CD4-positive, CD25-positive, alpha-beta regulatory T cell (primary cell): ENCODE results near the gene NUDT6. TPM values are rescaled to one million over a fixed set of nuclear protein-coding genes. Genes with fewer than 3 reads are reported as not detected.
"Not testable (repeated sequence)": the region's sequence is repeated elsewhere in the genome, so short reads cannot be mapped to it uniquely, and the experiment has no call there.

Experiments
- ATAC-seq, 2 donors: fragments of 150-1000 bp; cut with Tn5 transposase; one replicate each; pipeline ENCODE4 v1.10.0; 2021; ENCODE audit warnings: low read depth in 2 of 2, moderate number of reproducible peaks in 2 of 2, moderate library complexity in 1 of 2
- DNase-seq, 3 donors: peaks; one replicate each; pipeline versions ENCODE4 v3.0.0 to v3.0.0-alpha.2; 2012 to 2022; ENCODE audit warnings: mixed read lengths in 1 of 3
- H3K27ac ChIP-seq: one replicate; pipeline ENCODE4 v1.7.0; 2013; ENCODE audit warnings: mild to moderate bottlenecking, low read length; ENCODE audit not compliant: insufficient read depth, poor library complexity, severe bottlenecking
- H3K27me3 ChIP-seq: one replicate; pipeline ENCODE4 v1.7.0; 2013; ENCODE audit warnings: low read length; ENCODE audit not compliant: control insufficient read depth, insufficient read depth
- H3K36me3 ChIP-seq: one replicate; pipeline ENCODE4 v1.7.0; 2013; ENCODE audit warnings: mild to moderate bottlenecking, low read length, moderate library complexity; ENCODE audit not compliant: control insufficient read depth, insufficient read depth
- H3K4me1 ChIP-seq: 2 replicates; pipeline ENCODE4 v1.7.0; 2013; ENCODE audit warnings: mild to moderate bottlenecking, low read length; ENCODE audit not compliant: insufficient read depth, control insufficient read depth, poor library complexity, severe bottlenecking
- H3K4me3 ChIP-seq: one replicate; pipeline ENCODE4 v1.7.0; 2013; ENCODE audit warnings: low read depth, mild to moderate bottlenecking, low read length, moderate library complexity
- H3K9me3 ChIP-seq, 2 experiments: 1 replicate in 1 of 2; 2 replicates in 1 of 2; pipeline ENCODE4 v1.7.0; 2013; ENCODE audit warnings: low read length in 2 of 2, mild to moderate bottlenecking in 1 of 2, moderate library complexity in 1 of 2; ENCODE audit not compliant: control insufficient read depth in 2 of 2
- H3K27ac Mint-ChIP-seq, 3 donors: one replicate each; pipeline ENCODE4 v1.8.0; 2020 to 2022; ENCODE audit warnings: mild to moderate bottlenecking in 3 of 3, mixed read lengths in 3 of 3, moderate library complexity in 2 of 3
- H3K27me3 Mint-ChIP-seq: one replicate; pipeline ENCODE4 v1.8.0; 2022; ENCODE audit warnings: mild to moderate bottlenecking, mixed read lengths
- H3K36me3 Mint-ChIP-seq: one replicate; pipeline ENCODE4 v1.8.0; 2020; ENCODE audit warnings: mixed read lengths
- H3K4me1 Mint-ChIP-seq, 4 donors: one replicate each; pipeline ENCODE4 v1.8.0; 2020 to 2022; ENCODE audit warnings: mixed read lengths in 4 of 4, mild to moderate bottlenecking in 1 of 4
- H3K4me3 Mint-ChIP-seq, 4 donors: one replicate each; pipeline ENCODE4 v1.8.0; 2020 to 2022; ENCODE audit warnings: mild to moderate bottlenecking in 4 of 4, mixed read lengths in 4 of 4, moderate library complexity in 3 of 4
- H3K9me3 Mint-ChIP-seq, 7 donors: one replicate each; pipeline ENCODE4 v1.8.0; 2020 to 2022; ENCODE audit warnings: mixed read lengths in 7 of 7, mild to moderate bottlenecking in 3 of 7, moderate library complexity in 2 of 7
- polyA plus RNA-seq, 4 donors: library from polyadenylated mRNA; unstranded; fragments of 300-500 nt; fragmentation: Illumina TruSeq; gene quantifications; one replicate each; pipeline ENCODE4 v1.2.3, GENCODE V29; 2021
- total RNA-seq: library from RNA; stranded (reverse); gene quantifications from one replicate; pipeline ENCODE4 v1.2.3, GENCODE V29; 2022

Gene NUDT6
- total and polyA plus RNA-seq, 5 donors from 2014 or later, result 1.8 to 4.8 (median 3.1) TPM

DNA sequence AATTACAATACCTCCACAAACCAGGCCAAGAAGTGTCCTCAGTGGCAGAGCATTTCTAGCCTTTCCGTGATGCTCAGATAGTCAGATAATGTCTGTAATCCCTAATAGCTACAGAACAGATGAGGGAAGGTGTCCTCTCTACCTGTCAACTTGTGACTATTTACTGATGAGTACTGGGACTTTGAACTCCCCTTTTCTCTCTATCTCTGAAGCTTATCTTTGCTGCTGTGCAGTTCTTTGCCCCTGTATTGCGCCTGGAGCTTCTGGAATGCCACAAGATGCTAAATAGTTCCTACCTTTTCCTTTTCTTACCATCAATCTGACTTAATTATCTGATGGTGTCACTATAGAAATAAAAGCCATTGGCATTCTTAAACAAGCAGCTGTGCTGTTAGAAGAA, 65.2 kb downstream of the NUDT6 start:
- peaks cover 0 to 4% (median 0%) of the 10 kb centered on the region in 7 donors for H3K9me3 Mint-ChIP-seq
- H3K27ac Mint-ChIP-seq, result no peak overlapping the region
- DNase-seq (no peak), ATAC-seq (no peak)
- no peak overlapping the region for H3K4me3 Mint-ChIP-seq
- H3K4me3 ChIP-seq, result no peak overlapping the region
- H3K4me1 Mint-ChIP-seq, result no peaks in the 10 kb centered on the region
- no peaks in the 10 kb centered on the region for H3K9me3 ChIP-seq
- no peak overlapping the region for H3K27ac ChIP-seq
- peaks cover 21% of the 10 kb centered on the region for H3K27me3 Mint-ChIP-seq
- no peaks in the 10 kb centered on the region for H3K36me3 Mint-ChIP-seq
- no peaks in the 10 kb centered on the region for H3K36me3 ChIP-seq
- H3K27me3 ChIP-seq, result peaks cover 3% of the 10 kb centered on the region
- no peaks in the 10 kb centered on the region for H3K4me1 ChIP-seq

DNA sequence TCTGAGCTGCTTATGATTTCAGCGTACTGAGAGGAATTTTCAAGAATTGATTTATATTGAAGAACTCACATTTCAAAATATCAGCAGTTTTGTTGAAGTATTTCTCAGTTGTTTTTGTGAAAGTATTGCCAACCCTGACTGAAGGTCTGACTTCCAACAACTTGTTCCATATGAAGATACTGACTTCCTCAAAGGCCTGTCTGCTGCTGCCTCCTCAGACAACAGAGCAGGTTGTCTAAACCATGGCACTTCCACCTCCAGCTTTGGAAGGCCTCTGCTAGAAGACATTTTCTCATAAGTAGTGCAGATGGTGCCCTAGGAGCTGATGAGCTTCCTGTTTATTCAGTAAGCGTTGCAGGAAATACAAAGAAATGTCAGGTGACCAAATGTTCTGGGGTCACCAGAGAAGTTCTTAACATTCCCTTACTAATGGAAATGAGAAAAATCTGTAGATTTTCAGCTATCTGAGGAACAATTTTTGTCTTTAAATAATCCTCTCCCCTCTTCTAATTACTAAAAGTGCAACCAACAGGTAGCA, 67.0 kb downstream of the NUDT6 start:
- H3K4me1 Mint-ChIP-seq, result no peaks in the 10 kb centered on the region
- ATAC-seq (no peak), DNase-seq (no peak)
- no peak overlapping the region for H3K27ac ChIP-seq
- H3K27me3 Mint-ChIP-seq, result peaks cover 21% of the 10 kb centered on the region
- H3K27ac Mint-ChIP-seq, result no peak overlapping the region
- no peaks in the 10 kb centered on the region for H3K36me3 Mint-ChIP-seq
- peaks cover 0 to 2% (median 0%) of the 10 kb centered on the region in 7 donors for H3K9me3 Mint-ChIP-seq
- H3K4me3 ChIP-seq, result no peak overlapping the region
- H3K36me3 ChIP-seq, result no peaks in the 10 kb centered on the region
- peaks cover 6% of the 10 kb centered on the region for H3K27me3 ChIP-seq
- no peak overlapping the region for H3K4me3 Mint-ChIP-seq
- H3K4me1 ChIP-seq, result no peaks in the 10 kb centered on the region
- H3K9me3 ChIP-seq, result no peaks in the 10 kb centered on the region

- DNase-seq, result no peak
- Histone ChIP-seq H3K4me1 (no peaks in the 10 kb centered on the region), H3K4me3 (no peak overlapping the region), H3K27me3 (peaks cover 6% of the 10 kb centered on the region), H3K27ac (no peak overlapping the region), H3K36me3 (no peaks in the 10 kb centered on the region), H3K9me3 (no peaks in the 10 kb centered on the region)
- H3K4me3 Mint-ChIP-seq, result no peak overlapping the region
- peaks cover 0 to 2% (median 0%) of the 10 kb centered on the region in 7 donors for H3K9me3 Mint-ChIP-seq
- peaks cover 28% of the 10 kb centered on the region for H3K27me3 Mint-ChIP-seq
- H3K36me3 Mint-ChIP-seq, result no peaks in the 10 kb centered on the region
- H3K4me1 Mint-ChIP-seq, result no peaks in the 10 kb centered on the region
- no peak for ATAC-seq
- no peak overlapping the region for H3K27ac Mint-ChIP-seq
Measured at GRCh38 chr4:122854447-122855352, 67.7 kb downstream of the NUDT6 start.

GRCh38 chr4:122851568-122851967, 70.8 kb downstream of the NUDT6 start:
- no peak overlapping the region for H3K27ac Mint-ChIP-seq
- ATAC-seq, result no peak
- DNase-seq, result no peak
- H3K4me1 Mint-ChIP-seq, result no peaks in the 10 kb centered on the region
- no peak overlapping the region for H3K4me3 ChIP-seq
- no peaks in the 10 kb centered on the region for H3K36me3 Mint-ChIP-seq
- no peaks in the 10 kb centered on the region for H3K36me3 ChIP-seq
- H3K27me3 ChIP-seq, result peaks cover 8% of the 10 kb centered on the region
- no peak overlapping the region for H3K27ac ChIP-seq
- H3K4me3 Mint-ChIP-seq, result no peak overlapping the region
- H3K4me1 ChIP-seq, result no peaks in the 10 kb centered on the region
- H3K9me3 Mint-ChIP-seq, result peaks cover 0 to 2% (median 0%) of the 10 kb centered on the region in 7 donors
- peaks cover 23% of the 10 kb centered on the region for H3K27me3 Mint-ChIP-seq
- H3K9me3 ChIP-seq, result no peaks in the 10 kb centered on the region

DNA sequence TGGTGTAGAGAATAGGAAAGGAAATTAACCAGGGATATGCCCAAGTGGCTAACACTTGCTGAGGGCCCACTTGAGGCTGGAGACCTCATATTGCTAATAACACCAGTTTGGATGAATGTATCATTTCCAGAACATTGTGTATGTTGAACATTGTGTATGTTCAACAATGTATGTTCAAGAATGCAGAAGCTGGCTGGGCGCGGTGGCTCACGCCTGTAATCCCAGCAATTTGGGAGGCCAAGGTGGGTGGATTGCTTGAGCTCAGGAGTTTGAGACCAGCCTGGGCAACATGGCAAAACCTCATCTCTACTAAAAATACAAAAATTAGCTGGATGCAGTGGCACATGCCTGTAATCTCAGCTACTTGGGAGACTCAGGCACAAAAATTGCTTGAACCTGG, 72.6 kb downstream of the NUDT6 start:
- H3K4me3 ChIP-seq, H3K9me3 Mint-ChIP-seq, H3K27me3 ChIP-seq, ATAC-seq, DNase-seq, H3K9me3 ChIP-seq, H3K36me3 ChIP-seq, H3K4me1 ChIP-seq, H3K4me1 Mint-ChIP-seq, H3K27ac ChIP-seq, H3K4me3 Mint-ChIP-seq, H3K27ac Mint-ChIP-seq, H3K36me3 Mint-ChIP-seq: not testable (repeated sequence)
- H3K27me3 Mint-ChIP-seq, result peaks cover 17% of the 10 kb centered on the region

GRCh38 chr4:122847931-122848330, 74.5 kb downstream of the NUDT6 start:
- peaks cover 8% of the 10 kb centered on the region for H3K27me3 ChIP-seq
- Mint-ChIP-seq H3K4me3 (no peak overlapping the region), H3K9me3 (peaks cover 0 to 2% (median 0%) of the 10 kb centered on the region in 7 donors), H3K27me3 (peaks cover 11% of the 10 kb centered on the region), H3K4me1 (no peaks in the 10 kb centered on the region), H3K27ac (no peak overlapping the region), H3K36me3 (no peaks in the 10 kb centered on the region)
- H3K4me1 ChIP-seq, result no peaks in the 10 kb centered on the region
- DNase-seq (no peak), ATAC-seq (no peak)
- no peaks in the 10 kb centered on the region for H3K36me3 ChIP-seq
- no peak overlapping the region for H3K27ac ChIP-seq
- H3K4me3 ChIP-seq, result no peak overlapping the region
- H3K9me3 ChIP-seq, result no peaks in the 10 kb centered on the region

- Histone ChIP-seq H3K27ac (no peak overlapping the region), H3K4me1 (no peaks in the 10 kb centered on the region), H3K36me3 (no peaks in the 10 kb centered on the region), H3K9me3 (no peaks in the 10 kb centered on the region), H3K27me3 (peaks cover 4% of the 10 kb centered on the region), H3K4me3 (no peak overlapping the region)
- H3K27ac Mint-ChIP-seq, result no peak overlapping the region
- no peak overlapping the region for H3K4me3 Mint-ChIP-seq
- H3K27me3 Mint-ChIP-seq, result peaks cover 11% of the 10 kb centered on the region
- no peak for DNase-seq
- no peaks in the 10 kb centered on the region for H3K36me3 Mint-ChIP-seq
- H3K4me1 Mint-ChIP-seq, result no peaks in the 10 kb centered on the region
- no peak for ATAC-seq
- H3K9me3 Mint-ChIP-seq, result peaks cover 0 to 1% (median 0%) of the 10 kb centered on the region in 7 donors
Measured at GRCh38 chr4:122845760-122846159, 76.6 kb downstream of the NUDT6 start.

DNA sequence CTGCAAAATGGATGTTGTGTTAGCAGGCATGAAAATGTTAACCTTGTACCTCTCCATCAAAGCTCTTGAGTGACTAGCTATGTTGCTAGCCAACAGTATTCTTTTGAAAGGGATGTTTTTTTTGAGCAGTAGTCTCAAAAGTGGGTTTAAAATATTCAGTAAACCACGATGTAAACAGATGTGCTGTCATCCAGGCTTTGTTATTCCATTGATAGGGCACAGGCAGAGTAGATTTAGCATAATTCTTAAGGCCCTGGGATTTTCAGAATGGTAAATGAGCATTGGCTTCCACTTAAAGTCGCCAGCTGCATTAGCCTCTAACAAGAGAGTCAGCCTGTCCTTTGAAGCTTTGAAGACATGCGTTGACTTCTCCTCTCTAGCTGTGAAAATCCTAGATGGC, 77.3 kb downstream of the NUDT6 start:
- ATAC-seq (no peak), DNase-seq (no peak)
- no peak overlapping the region for H3K27ac Mint-ChIP-seq
- peaks cover 0 to 1% (median 0%) of the 10 kb centered on the region in 7 donors for H3K9me3 Mint-ChIP-seq
- peaks cover 5% of the 10 kb centered on the region for H3K27me3 ChIP-seq
- no peaks in the 10 kb centered on the region for H3K4me1 Mint-ChIP-seq
- no peaks in the 10 kb centered on the region for H3K9me3 ChIP-seq
- H3K36me3 Mint-ChIP-seq, result no peaks in the 10 kb centered on the region
- no peak overlapping the region for H3K4me3 Mint-ChIP-seq
- peaks cover 8% of the 10 kb centered on the region for H3K27me3 Mint-ChIP-seq
- no peaks in the 10 kb centered on the region for H3K4me1 ChIP-seq
- H3K4me3 ChIP-seq, result no peak overlapping the region
- no peak overlapping the region for H3K27ac ChIP-seq
- no peaks in the 10 kb centered on the region for H3K36me3 ChIP-seq
